IMR-90 (cell line): ENCODE measurements around the gene SLC6A7. TPM values are rescaled to one million over a fixed set of nuclear protein-coding genes. Genes with fewer than 3 reads are reported as not detected.

Experiments
- ATAC-seq: fragments of 200-7000 bp; cut with Tn5 transposase; 2 replicates; pipeline ENCODE4 v1.9.1; 2020; ENCODE audit warnings: low read depth, mild to moderate bottlenecking, moderate library complexity
- BruUV-seq: library from RNA; stranded (reverse); fragments of 400-500 nt; replicated peaks from 2 replicates; lab custom pipeline; 2021; lab: Mats Ljungman, UMichigan
- CTCF ChIA-PET: fragments of 300-600 bp; formaldehyde crosslinking; extraction: SDS; loops from one replicate; lab custom pipeline; 2021; ENCODE audit warnings: antibody characterized with exemption; lab: Yijun Ruan, JAX
- POLR2A ChIA-PET: fragments of 300-600 bp; sonication (Branson Sonifier 250); formaldehyde crosslinking; loops from one replicate; lab custom pipeline; 2022; ENCODE audit warnings: antibody characterized with exemption; ENCODE audit not compliant: unreplicated experiment; lab: Charles Lee
- DNase-seq: peaks from one replicate; pipeline ENCODE4 v3.0.0; 2013
- H2AFZ ChIP-seq: replicated peaks from 2 replicates; pipeline ENCODE3; 2013; ENCODE audit warnings: low read length, mild to moderate bottlenecking; ENCODE audit not compliant: poor library complexity
- H2AK5ac ChIP-seq: 2 replicates; pipeline ENCODE4 v1.6.1; 2013; ENCODE audit warnings: low read depth, low read length, inconsistent platforms
- H2AK9ac ChIP-seq: replicated peaks from 2 replicates; pipeline ENCODE3; 2013; ENCODE audit warnings: mild to moderate bottlenecking, low read depth, low read length, moderate library complexity; ENCODE audit not compliant: poor library complexity
- H2BK120ac ChIP-seq: 2 replicates; pipeline ENCODE4 v1.6.1; 2013; ENCODE audit warnings: low read depth, low read length, inconsistent platforms
- H2BK15ac ChIP-seq: 3 replicates; pipeline ENCODE4 v1.6.1; 2013; ENCODE audit warnings: low read depth, low read length, inconsistent platforms
- H2BK20ac ChIP-seq: 2 replicates; pipeline ENCODE4 v1.6.1; 2013; ENCODE audit warnings: low read depth, mild to moderate bottlenecking, inconsistent platforms, low read length, moderate library complexity
- H2BK5ac ChIP-seq: 2 replicates; pipeline ENCODE4 v1.6.1; 2013; ENCODE audit warnings: mild to moderate bottlenecking, low read depth, low read length, inconsistent platforms; ENCODE audit not compliant: poor library complexity, severe bottlenecking
- H3K14ac ChIP-seq: replicated peaks from 2 replicates; pipeline ENCODE4 v1.6.1; 2013; ENCODE audit warnings: low read depth, low read length, inconsistent platforms
- H3K18ac ChIP-seq: 2 replicates; pipeline ENCODE4 v1.6.1; 2013; ENCODE audit warnings: low read depth, low read length, control low read depth
- H3K23ac ChIP-seq: 2 replicates; pipeline ENCODE4 v1.6.1; 2013; ENCODE audit warnings: low read depth, low read length, inconsistent platforms
- H3K27ac ChIP-seq: 2 replicates; pipeline ENCODE4 v1.5.1; 2013; ENCODE audit warnings: mild to moderate bottlenecking, control low read depth, low read length; ENCODE audit not compliant: insufficient read depth
- H3K27me3 ChIP-seq: 2 replicates; pipeline ENCODE4 v1.6.1; 2013; ENCODE audit warnings: low read length; ENCODE audit not compliant: control insufficient read depth, insufficient read depth
- H3K36me3 ChIP-seq: 2 replicates; pipeline ENCODE4 v1.6.1; 2013; ENCODE audit warnings: low read length, mixed read lengths; ENCODE audit not compliant: control insufficient read depth, insufficient read depth
- H3K4ac ChIP-seq: 2 replicates; pipeline ENCODE4 v1.6.1; 2013; ENCODE audit warnings: low read depth, low read length, inconsistent platforms
- H3K4me1 ChIP-seq: 2 replicates; pipeline ENCODE4 v1.6.1; 2013; ENCODE audit warnings: low read length, mixed read lengths; ENCODE audit not compliant: control insufficient read depth, insufficient read depth
- H3K4me2 ChIP-seq: 2 replicates; pipeline ENCODE4 v1.6.1; 2013; ENCODE audit warnings: low read depth, mild to moderate bottlenecking, control low read depth, low read length, moderate library complexity
- H3K4me3 ChIP-seq: 2 replicates; pipeline ENCODE4 v1.5.1; 2013; ENCODE audit warnings: low read depth, mild to moderate bottlenecking, control low read depth, low read length, moderate library complexity; ENCODE audit not compliant: insufficient read depth
- H3K56ac ChIP-seq: 2 replicates; pipeline ENCODE4 v1.6.1; 2013; ENCODE audit warnings: low read length, inconsistent platforms; ENCODE audit not compliant: insufficient read depth; ENCODE audit errors: extremely low read depth
- H3K79me1 ChIP-seq, 2 experiments: 2 replicates each; pipeline ENCODE4 v1.6.1; 2013; ENCODE audit warnings: low read length in 2 of 2, inconsistent platforms in 1 of 2, low read depth in 1 of 2
- H3K9ac ChIP-seq: 2 replicates; pipeline ENCODE4 v1.6.1; 2013; ENCODE audit warnings: low read depth, low read length, control low read depth
- H3K9me1 ChIP-seq: 2 replicates; pipeline ENCODE4 v1.6.1; 2013; ENCODE audit warnings: low read length, inconsistent platforms; ENCODE audit not compliant: insufficient read depth
- H3K9me3 ChIP-seq: 2 replicates; pipeline ENCODE4 v1.6.1; 2013; ENCODE audit warnings: low read length; ENCODE audit not compliant: control insufficient read depth, insufficient read depth
- H4K20me1 ChIP-seq: 2 replicates; pipeline ENCODE4 v1.6.1; 2013; ENCODE audit warnings: low read length, inconsistent platforms; ENCODE audit not compliant: insufficient read depth
- H4K5ac ChIP-seq: 2 replicates; pipeline ENCODE4 v1.6.1; 2013; ENCODE audit warnings: mild to moderate bottlenecking, low read depth, low read length, control low read depth
- H4K8ac ChIP-seq, 2 experiments: 2 replicates each; pipeline ENCODE4 v1.6.1; 2013; ENCODE audit warnings: low read depth in 2 of 2, low read length in 2 of 2, control low read depth in 1 of 2, inconsistent platforms in 1 of 2
- H4K91ac ChIP-seq: 2 replicates; pipeline ENCODE4 v1.6.1; 2013; ENCODE audit warnings: low read depth, low read length, inconsistent platforms; ENCODE audit not compliant: insufficient read depth
- RAD21 ChIP-seq: IDR thresholded peaks from 2 replicates; pipeline ENCODE4 v1.6.1; 2012; ENCODE audit warnings: low read length, improper control_type of control experiment
- RCOR1 ChIP-seq: IDR thresholded peaks from 2 replicates; pipeline ENCODE4 v1.6.1; 2012; ENCODE audit warnings: mild to moderate bottlenecking, low read length, improper control_type of control experiment; ENCODE audit not compliant: insufficient replicate concordance
- WGBS, 2 experiments: methylation state at CpG; one replicate each; pipeline versions ENCODE4 v1.1.5 to v1.1.7; 2013; ENCODE audit warnings: missing lambda C conversion rate in 2 of 2; ENCODE audit not compliant: insufficient read length in 1 of 2; ENCODE audit errors: extremely low coverage in 2 of 2; 5-methylcytosine and 5-hydroxymethylcytosine counted together
- dilution Hi-C: fragments of 300-500 bp; cut with HindIII; formaldehyde crosslinking; loops from one replicate; pipeline ENCODE4 v1.14.3; 2018; ENCODE audit warnings: low sequenced_read_pairs; ENCODE audit not compliant: unreplicated experiment
- in situ Hi-C: fragments of 300-500 bp; cut with MboI; formaldehyde crosslinking; loops from 3 replicates; pipeline ENCODE4 v1.14.3; 2019; ENCODE audit warnings: low sequenced_read_pairs, inconsistent platforms, mixed read lengths
- intact Hi-C: fragments of 100-400 bp; cut with micrococcal nuclease; formaldehyde crosslinking; loops from 2 replicates; pipeline ENCODE4 v1.10.0; 2022
- polyA plus RNA-seq, 3 experiments: library from polyadenylated mRNA; depleted of rRNA; stranded (reverse); fragments of >200 nt; gene quantifications; 2 replicates each; pipeline ENCODE4 v1.2.3, GENCODE V29; 2012; ENCODE audit warnings: low replicate concordance in 1 of 3
- total RNA-seq: library from RNA; depleted of rRNA; stranded (reverse); fragments of >200 nt; gene quantifications from 2 replicates; pipeline ENCODE4 v1.2.3, GENCODE V29; 2012
- TF ChIP-seq, protein P1 (sequence below): fragments of 150-350 bp; IDR thresholded peaks from 2 replicates; pipeline ENCODE4 v1.6.1; 2017; ENCODE audit warnings: mild to moderate bottlenecking, antibody characterized with exemption, low read length, low read depth

Gene SLC6A7
- total and polyA plus RNA-seq, 2 of the 4 experiments (the other 2 are of a cell fraction), result under 0.01 TPM; not detected in 1

- TF ChIP-seq RAD21, result no peak
These were observed 48.2 kb upstream of the SLC6A7 start (continued) for GRCh38 chr5:150141544-150142184.

- no peak for ATAC-seq
- peak; percentile 22 for DNase-seq
- TF ChIP-seq, protein P1, sequence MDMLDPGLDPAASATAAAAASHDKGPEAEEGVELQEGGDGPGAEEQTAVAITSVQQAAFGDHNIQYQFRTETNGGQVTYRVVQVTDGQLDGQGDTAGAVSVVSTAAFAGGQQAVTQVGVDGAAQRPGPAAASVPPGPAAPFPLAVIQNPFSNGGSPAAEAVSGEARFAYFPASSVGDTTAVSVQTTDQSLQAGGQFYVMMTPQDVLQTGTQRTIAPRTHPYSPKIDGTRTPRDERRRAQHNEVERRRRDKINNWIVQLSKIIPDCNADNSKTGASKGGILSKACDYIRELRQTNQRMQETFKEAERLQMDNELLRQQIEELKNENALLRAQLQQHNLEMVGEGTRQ, result peak; percentile 31; the same call in 1 of the 2 replicates
- TF ChIP-seq RCOR1, result no peak
- peak overlapping the region; percentile 12 for H2AFZ ChIP-seq
- peak overlapping the region; percentile 100 for H4K91ac ChIP-seq
- H3K4ac ChIP-seq, result peak overlapping the region; percentile 100
- no TSS peak for BruUV-seq
- H2BK120ac ChIP-seq, result peak overlapping the region; percentile 100
- H3K4me2 ChIP-seq, result peak overlapping the region; percentile 68
- no peaks in the 10 kb centered on the region for H3K9me3 ChIP-seq
- in situ Hi-C loops, result no loop called here
- H3K23ac ChIP-seq, result peak overlapping the region; percentile 98
- peaks cover 26 to 74% of the 10 kb centered on the region in 2 experiments for H3K79me1 ChIP-seq
- peaks cover 67% of the 10 kb centered on the region for H3K4me1 ChIP-seq
- peak overlapping the region; percentile 96 for H4K5ac ChIP-seq
- peaks cover 3% of the 10 kb centered on the region; the same call in 1 of the 2 replicates for H4K20me1 ChIP-seq
- peak overlapping the region; percentile 99 for H3K14ac ChIP-seq
- peak overlapping the region; percentile 99 for H2BK20ac ChIP-seq
- peak overlapping the region; percentile 91 for H2AK9ac ChIP-seq
- ChIA-PET POLR2A (no interaction called here), CTCF (no interaction called here)
- peaks cover 20% of the 10 kb centered on the region for H3K9me1 ChIP-seq
- H3K27me3 ChIP-seq, result no peaks in the 10 kb centered on the region
- intact Hi-C loops, result no loop called here
- peak overlapping the region; percentile 100 for H2AK5ac ChIP-seq
- H3K27ac ChIP-seq, result peak overlapping the region; percentile 98
- peak overlapping the region; percentile 99 to 100 for H4K8ac ChIP-seq
- peak overlapping the region; percentile 94 for H2BK15ac ChIP-seq
- H3K4me3 ChIP-seq, result no peak overlapping the region
- no CpG with 5 or more reads among the region's 14 CpGs for WGBS, 2 experiments
- H3K36me3 ChIP-seq, result peaks cover 10% of the 10 kb centered on the region; the same call in 1 of the 2 replicates
- H3K56ac ChIP-seq, result peak overlapping the region; percentile 94
- peak overlapping the region; percentile 80 for H3K9ac ChIP-seq
- dilution Hi-C loops, result no loop called here
- peak overlapping the region; percentile 98 for H3K18ac ChIP-seq
- H2BK5ac ChIP-seq, result peak overlapping the region; percentile 98
These were observed 47.5 kb upstream of the SLC6A7 start for GRCh38 chr5:150142185-150142958.
